Trophoblast cell (in vitro differentiated cells and primary cell): ENCODE measurements around the gene MAPKAPK2.

Experiments
- DNase-seq, 2 donors: peaks; one replicate each; pipeline ENCODE4 v3.0.0-alpha.2; 2016
- H2AFZ ChIP-seq: 2 replicates; pipeline ENCODE4 v1.6.1; 2013; ENCODE audit warnings: low read length, moderate library complexity, mild to moderate bottlenecking; ENCODE audit not compliant: insufficient read depth, poor library complexity
- H2AK5ac ChIP-seq: 2 replicates; pipeline ENCODE4 v1.6.1; 2013; ENCODE audit warnings: mild to moderate bottlenecking, low read length
- H2BK120ac ChIP-seq: 2 replicates; pipeline ENCODE4 v1.6.1; 2013; ENCODE audit warnings: low read length, mild to moderate bottlenecking, moderate library complexity; ENCODE audit not compliant: insufficient read depth, poor library complexity
- H2BK12ac ChIP-seq: 2 replicates; pipeline ENCODE4 v1.6.1; 2013; ENCODE audit warnings: mild to moderate bottlenecking, low read length, moderate library complexity
- H2BK5ac ChIP-seq: 2 replicates; pipeline ENCODE4 v1.6.1; 2013; ENCODE audit warnings: low read length, low read depth, moderate library complexity, mild to moderate bottlenecking; ENCODE audit not compliant: poor library complexity
- H3K14ac ChIP-seq: 2 replicates; pipeline ENCODE4 v1.6.1; 2013; ENCODE audit warnings: mild to moderate bottlenecking, low read length
- H3K18ac ChIP-seq: 2 replicates; pipeline ENCODE4 v1.6.1; 2013; ENCODE audit warnings: mild to moderate bottlenecking, low read length
- H3K23ac ChIP-seq: 2 replicates; pipeline ENCODE4 v1.6.1; 2013; ENCODE audit warnings: low read length
- H3K27ac ChIP-seq: 2 replicates; pipeline ENCODE4 v1.5.1; 2013; ENCODE audit warnings: low read depth, mild to moderate bottlenecking, inconsistent platforms, low read length, moderate library complexity
- H3K27me3 ChIP-seq: 2 replicates; pipeline ENCODE4 v1.6.1; 2013; ENCODE audit warnings: inconsistent platforms, mild to moderate bottlenecking, low read length, moderate library complexity; ENCODE audit not compliant: insufficient read depth
- H3K36me3 ChIP-seq, 2 experiments: 1 replicate in 1 of 2; 2 replicates in 1 of 2; pipeline ENCODE4 v1.6.1; 2013; ENCODE audit warnings: low read length in 2 of 2, mild to moderate bottlenecking in 2 of 2, moderate library complexity in 1 of 2; ENCODE audit not compliant: insufficient read depth in 2 of 2, control insufficient read depth in 1 of 2
- H3K4ac ChIP-seq: 2 replicates; pipeline ENCODE4 v1.6.1; 2013; ENCODE audit warnings: low read depth, mild to moderate bottlenecking, low read length, moderate library complexity
- H3K4me1 ChIP-seq, 2 experiments: 1 replicate in 1 of 2; 2 replicates in 1 of 2; pipeline ENCODE4 v1.6.1; 2013; ENCODE audit warnings: low read length in 2 of 2, mild to moderate bottlenecking in 2 of 2, moderate library complexity in 1 of 2; ENCODE audit not compliant: insufficient read depth in 2 of 2, control insufficient read depth in 1 of 2
- H3K4me2 ChIP-seq: 2 replicates; pipeline ENCODE4 v1.6.1; 2013; ENCODE audit warnings: inconsistent platforms, mild to moderate bottlenecking, low read length, moderate library complexity
- H3K4me3 ChIP-seq: 2 replicates; pipeline ENCODE4 v1.5.1; 2013; ENCODE audit warnings: mild to moderate bottlenecking, low read depth, low read length, inconsistent platforms
- H3K79me1 ChIP-seq: one replicate; pipeline ENCODE4 v1.6.1; 2013; ENCODE audit warnings: low read length
- H3K79me2 ChIP-seq: 2 replicates; pipeline ENCODE4 v1.6.1; 2013; ENCODE audit warnings: low read length, mild to moderate bottlenecking; ENCODE audit not compliant: control insufficient read depth, insufficient read depth, poor library complexity
- H3K9ac ChIP-seq: 2 replicates; pipeline ENCODE4 v1.6.1; 2013; ENCODE audit warnings: mild to moderate bottlenecking, low read length
- H3K9me3 ChIP-seq: 2 replicates; pipeline ENCODE4 v1.6.1; 2013; ENCODE audit warnings: low read depth, mild to moderate bottlenecking, control low read depth, inconsistent platforms, low read length; ENCODE audit not compliant: insufficient read depth
- H4K12ac ChIP-seq: 2 replicates; pipeline ENCODE4 v1.6.1; 2013; ENCODE audit warnings: low read depth, mild to moderate bottlenecking, low read length, moderate library complexity
- H4K8ac ChIP-seq: 2 replicates; pipeline ENCODE4 v1.6.1; 2013; ENCODE audit warnings: low read depth, mild to moderate bottlenecking, low read length, moderate library complexity
- H4K91ac ChIP-seq: one replicate; pipeline ENCODE4 v1.6.1; 2013; ENCODE audit warnings: low read depth, mild to moderate bottlenecking, low read length, moderate library complexity
- WGBS: extraction: QIAGEN DNeasy Blood & Tissue Kit; methylation state at CpG from one replicate; pipeline ENCODE4 v1.1.7; 2013; ENCODE audit warnings: missing lambda C conversion rate; ENCODE audit not compliant: insufficient read length, insufficient coverage; ENCODE audit errors: extremely low coverage; 5-methylcytosine and 5-hydroxymethylcytosine counted together

Gene MAPKAPK2

GRCh38 chr1:206754011-206754410, 69.3 kb downstream of the MAPKAPK2 start:
- H3K14ac ChIP-seq = no peak overlapping the region
- no peak overlapping the region for H2BK5ac ChIP-seq
- peak in 1 of 2 donors; percentile 14 for DNase-seq
- no peaks in the 10 kb centered on the region for H3K4me1 ChIP-seq
- H3K4me3 ChIP-seq = no peak overlapping the region
- no CpG with 5 or more reads among the region's 1 CpG for WGBS
- H3K4me2 ChIP-seq = no peak overlapping the region
- H3K36me3 ChIP-seq = no peaks in the 10 kb centered on the region
- no peaks in the 10 kb centered on the region for H3K79me1 ChIP-seq
- no peak overlapping the region for H3K27ac ChIP-seq
- no peak overlapping the region for H4K12ac ChIP-seq
- H3K79me2 ChIP-seq = no peaks in the 10 kb centered on the region
- no peak overlapping the region for H2BK12ac ChIP-seq
- no peak overlapping the region for H3K18ac ChIP-seq
- H4K8ac ChIP-seq = no peak overlapping the region
- no peak overlapping the region for H3K4ac ChIP-seq
- no peak overlapping the region for H2BK120ac ChIP-seq
- no peak overlapping the region for H4K91ac ChIP-seq
- H3K27me3 ChIP-seq = no peaks in the 10 kb centered on the region
- H3K9ac ChIP-seq = no peak overlapping the region
- no peak overlapping the region for H2AK5ac ChIP-seq
- no peak overlapping the region for H3K23ac ChIP-seq
- no peaks in the 10 kb centered on the region for H3K9me3 ChIP-seq
- no peak overlapping the region for H2AFZ ChIP-seq

GRCh38 chr1:206757524-206758266, 73.0 kb downstream of the MAPKAPK2 start:
- Histone ChIP-seq H4K91ac (no peak overlapping the region), H3K4me1 (peaks cover 0 to 3% of the 10 kb centered on the region in 2 experiments), H3K4me3 (no peak overlapping the region), H3K9ac (no peak overlapping the region), H2BK120ac (no peak overlapping the region), H3K79me2 (no peaks in the 10 kb centered on the region), H2BK12ac (no peak overlapping the region), H3K36me3 (no peaks in the 10 kb centered on the region), H3K27me3 (no peaks in the 10 kb centered on the region), H3K4me2 (no peak overlapping the region), H3K4ac (no peak overlapping the region), H2BK5ac (no peak overlapping the region), H3K79me1 (no peaks in the 10 kb centered on the region), H2AK5ac (no peak overlapping the region), H4K8ac (no peak overlapping the region), H4K12ac (no peak overlapping the region), H3K23ac (no peak overlapping the region), H2AFZ (no peak overlapping the region), H3K18ac (no peak overlapping the region), H3K9me3 (no peaks in the 10 kb centered on the region), H3K14ac (no peak overlapping the region), H3K27ac (no peak overlapping the region)
- WGBS = no CpG with 5 or more reads among the region's 13 CpGs
- no peak for DNase-seq

- Histone ChIP-seq H3K9ac (no peak overlapping the region), H4K12ac (no peak overlapping the region), H3K4ac (no peak overlapping the region)
Measured at GRCh38 chr1:206760590-206760989, 75.9 kb downstream of the MAPKAPK2 start.

GRCh38 chr1:206761159-206761768, 76.6 kb downstream of the MAPKAPK2 start:
- no CpG with 5 or more reads among the region's 6 CpGs for WGBS
- H3K27ac ChIP-seq = no peak overlapping the region
- H3K4ac ChIP-seq = no peak overlapping the region
- no peak overlapping the region for H3K4me3 ChIP-seq
- no peak overlapping the region for H4K12ac ChIP-seq
- H2AK5ac ChIP-seq = no peak overlapping the region
- no peak overlapping the region for H3K18ac ChIP-seq
- no peaks in the 10 kb centered on the region for H3K9me3 ChIP-seq
- no peak overlapping the region for H3K23ac ChIP-seq
- H3K79me1 ChIP-seq = no peaks in the 10 kb centered on the region
- H3K9ac ChIP-seq = no peak overlapping the region
- H3K36me3 ChIP-seq = no peaks in the 10 kb centered on the region
- H4K8ac ChIP-seq = no peak overlapping the region
- no peak overlapping the region for H2BK5ac ChIP-seq
- no peaks in the 10 kb centered on the region for H3K79me2 ChIP-seq
- H2AFZ ChIP-seq = no peak overlapping the region
- H3K27me3 ChIP-seq = no peaks in the 10 kb centered on the region
- H2BK120ac ChIP-seq = no peak overlapping the region
- no peak overlapping the region for H4K91ac ChIP-seq
- no peak overlapping the region for H3K4me2 ChIP-seq
- no peak overlapping the region for H3K14ac ChIP-seq
- peak in 1 of 2 donors; percentile 46 for DNase-seq
- peaks cover under 1 to 6% of the 10 kb centered on the region in 2 experiments for H3K4me1 ChIP-seq
- H2BK12ac ChIP-seq = no peak overlapping the region

More at GRCh38 chr1:206760590-206760989, 75.9 kb downstream of the MAPKAPK2 start:
- Histone ChIP-seq H4K8ac (no peak overlapping the region), H3K79me2 (no peaks in the 10 kb centered on the region), H3K27ac (no peak overlapping the region), H3K14ac (no peak overlapping the region), H3K9me3 (no peaks in the 10 kb centered on the region), H3K79me1 (no peaks in the 10 kb centered on the region), H3K4me1 (peaks cover 0 to 3% of the 10 kb centered on the region in 2 experiments), H4K91ac (no peak overlapping the region), H3K36me3 (no peaks in the 10 kb centered on the region), H2BK120ac (no peak overlapping the region), H2BK12ac (no peak overlapping the region), H3K27me3 (no peaks in the 10 kb centered on the region), H2AFZ (no peak overlapping the region), H2BK5ac (no peak overlapping the region), H3K23ac (no peak overlapping the region), H3K4me3 (no peak overlapping the region), H3K4me2 (no peak overlapping the region), H2AK5ac (no peak overlapping the region), H3K18ac (no peak overlapping the region)
- WGBS = no CpG with 5 or more reads among the region's 1 CpG
- no peak for DNase-seq
